ENCODE data around the gene BCAM.
"Not testable (repeated sequence)": the region's sequence is repeated elsewhere in the genome, so short reads cannot be mapped to it uniquely, and the experiment has no call there.

BCAM gene

DNA sequence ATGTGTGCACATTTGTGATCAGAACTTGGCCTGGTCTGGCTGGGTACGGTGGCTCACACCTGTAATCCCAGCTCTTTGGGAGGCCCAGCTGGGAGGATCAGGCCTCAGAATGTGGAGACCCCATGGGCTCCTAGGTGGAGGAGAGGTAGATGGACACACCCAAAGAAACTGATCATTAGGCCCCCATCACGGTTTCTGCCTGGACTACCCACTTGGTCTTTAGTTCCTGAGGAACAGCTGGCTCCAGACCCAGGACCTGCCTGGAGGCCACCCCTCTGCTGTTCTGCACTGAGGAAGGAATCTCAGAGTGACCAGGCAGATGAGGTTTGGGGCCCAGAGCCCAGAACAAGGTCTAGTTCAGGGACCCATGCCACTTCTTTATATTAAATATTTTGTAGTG is 29.8 kb upstream of the BCAM start:
- H3K27ac Mint-ChIP-seq, result no peak overlapping the region
- H3K36me3 Mint-ChIP-seq, result no peaks in the 10 kb centered on the region
- no peak overlapping the region for H3K4me3 Mint-ChIP-seq
- H3K4me1 Mint-ChIP-seq, result peaks cover under 1% of the 10 kb centered on the region
- ATAC-seq (ENCODE audit: low read depth), result no peak
- H3K9me3 Mint-ChIP-seq, result no peaks in the 10 kb centered on the region
- peaks cover 9% of the 10 kb centered on the region for H3K27me3 Mint-ChIP-seq
- no peak for DNase-seq (ENCODE audit: low spot score in 2 of 2)

DNA sequence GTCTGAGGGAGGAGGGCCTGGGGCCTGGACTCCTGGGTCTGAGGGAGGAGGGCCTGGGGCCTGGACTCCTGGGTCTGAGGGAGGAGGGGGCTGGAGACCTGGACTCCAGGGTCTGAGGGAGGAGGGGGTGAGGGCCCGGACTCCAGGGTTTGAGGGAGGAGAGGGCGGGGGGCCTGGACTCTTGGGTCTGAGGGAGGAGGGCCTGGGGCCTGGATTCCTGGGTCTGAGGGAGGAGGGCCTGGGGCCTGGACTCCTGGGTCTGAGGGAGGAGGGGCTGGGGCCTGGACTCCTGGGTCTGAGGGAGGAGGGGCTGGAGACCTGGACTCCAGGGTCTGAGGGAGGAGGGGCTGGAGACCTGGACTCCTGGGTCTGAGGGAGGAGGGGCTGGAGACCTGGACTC is 27.2 kb upstream of the BCAM start:
- H3K4me1 Mint-ChIP-seq; H3K36me3 Mint-ChIP-seq; H3K27ac Mint-ChIP-seq; DNase-seq (ENCODE audit: low spot score in 2 of 2); H3K9me3 Mint-ChIP-seq; H3K4me3 Mint-ChIP-seq; ATAC-seq (ENCODE audit: low read depth): not testable (repeated sequence)
- peaks cover 12% of the 10 kb centered on the region for H3K27me3 Mint-ChIP-seq

DNA sequence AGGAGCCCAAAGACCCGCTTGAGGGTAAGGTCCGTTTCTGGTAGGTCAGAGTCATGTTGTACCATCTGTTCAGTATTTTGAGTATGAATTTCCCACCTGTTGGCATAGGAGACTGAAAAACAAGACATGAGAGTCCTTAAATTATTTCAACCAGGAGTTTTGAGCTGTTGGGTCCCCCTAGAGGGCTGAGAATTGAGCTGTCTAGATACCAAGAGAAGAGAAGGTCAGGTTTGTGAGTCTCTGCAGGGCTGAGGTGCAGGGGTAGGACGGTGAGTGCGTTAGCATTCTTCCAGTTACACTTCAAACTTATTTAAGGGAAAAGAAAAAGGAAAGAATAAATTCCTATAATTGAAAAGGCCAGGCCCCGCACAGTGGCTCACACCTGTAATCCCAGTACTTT is 26.2 kb upstream of the BCAM start:
- ATAC-seq (ENCODE audit: low read depth) (no peak), DNase-seq (ENCODE audit: low spot score in 2 of 2) (no peak)
- Mint-ChIP-seq H3K4me3 (no peak overlapping the region), H3K9me3 (no peaks in the 10 kb centered on the region), H3K36me3 (no peaks in the 10 kb centered on the region), H3K27ac (no peak overlapping the region), H3K27me3 (peaks cover 12% of the 10 kb centered on the region), H3K4me1 (peaks cover 4% of the 10 kb centered on the region)

GRCh38 chr19:44783545-44783944 is 25.4 kb upstream of the BCAM start:
- Mint-ChIP-seq H3K27ac (no peak overlapping the region), H3K4me3 (no peak overlapping the region), H3K36me3 (no peaks in the 10 kb centered on the region), H3K4me1 (peaks cover 4% of the 10 kb centered on the region), H3K9me3 (no peaks in the 10 kb centered on the region), H3K27me3 (peaks cover 12% of the 10 kb centered on the region)
- ATAC-seq (ENCODE audit: low read depth) (no peak), DNase-seq (ENCODE audit: low spot score in 2 of 2) (no peak)

- no peaks in the 10 kb centered on the region for H3K9me3 Mint-ChIP-seq
- no peak for ATAC-seq (ENCODE audit: low read depth)
- H3K27ac Mint-ChIP-seq, result no peak overlapping the region
- no peak overlapping the region for H3K4me3 Mint-ChIP-seq
- no peak for DNase-seq (ENCODE audit: low spot score in 2 of 2)
- peaks cover 9% of the 10 kb centered on the region for H3K27me3 Mint-ChIP-seq
- H3K4me1 Mint-ChIP-seq, result peaks cover 4% of the 10 kb centered on the region
- H3K36me3 Mint-ChIP-seq, result no peaks in the 10 kb centered on the region
Observed at GRCh38 chr19:44785271-44785670, 23.6 kb upstream of the BCAM start.

- Mint-ChIP-seq H3K36me3 (no peaks in the 10 kb centered on the region), H3K27me3 (peaks cover 9% of the 10 kb centered on the region), H3K9me3 (no peaks in the 10 kb centered on the region), H3K27ac (no peak overlapping the region), H3K4me3 (no peak overlapping the region), H3K4me1 (peaks cover 4% of the 10 kb centered on the region)
- ATAC-seq (ENCODE audit: low read depth), result no peak
- DNase-seq (ENCODE audit: low spot score in 2 of 2), result no peak
Observed at GRCh38 chr19:44785993-44786392, 22.9 kb upstream of the BCAM start.

- no peak overlapping the region for H3K27ac Mint-ChIP-seq
- ATAC-seq (ENCODE audit: low read depth) (no peak), DNase-seq (ENCODE audit: low spot score in 2 of 2) (no peak)
- no peaks in the 10 kb centered on the region for H3K36me3 Mint-ChIP-seq
- H3K4me3 Mint-ChIP-seq, result no peak overlapping the region
- peaks cover 4% of the 10 kb centered on the region for H3K4me1 Mint-ChIP-seq
- H3K9me3 Mint-ChIP-seq, result no peaks in the 10 kb centered on the region
- peaks cover 13% of the 10 kb centered on the region for H3K27me3 Mint-ChIP-seq
Observed at GRCh38 chr19:44788971-44789370, 19.9 kb upstream of the BCAM start.

DNA sequence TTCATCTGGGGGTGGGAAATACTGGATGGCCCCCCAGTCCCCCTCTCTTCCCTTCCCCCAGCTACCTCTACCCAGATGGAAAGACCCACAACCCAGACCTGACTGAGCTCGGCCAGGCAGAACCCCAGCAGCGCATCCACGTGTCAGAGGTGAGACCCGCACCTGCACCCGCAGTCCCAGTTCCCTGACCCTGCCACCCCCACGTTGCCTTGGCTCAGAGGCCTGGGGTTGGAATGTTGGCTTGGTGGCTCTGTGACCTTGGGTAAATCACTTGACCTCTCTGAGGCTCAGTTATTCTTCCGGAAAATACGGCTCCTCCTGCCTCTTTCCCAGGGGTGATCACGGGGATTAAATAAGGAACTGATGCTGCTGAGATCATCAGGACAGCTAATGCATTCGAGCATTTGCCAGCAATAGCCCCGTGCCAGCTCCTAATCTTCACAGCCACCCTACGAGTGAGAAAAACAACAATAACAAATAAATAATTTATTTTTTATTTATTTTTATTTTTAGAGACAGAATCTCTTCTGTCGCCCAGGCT is 18.9 kb upstream of the BCAM start:
- Mint-ChIP-seq H3K4me3 (no peak overlapping the region), H3K4me1 (no peaks in the 10 kb centered on the region), H3K36me3 (no peaks in the 10 kb centered on the region), H3K27ac (no peak overlapping the region), H3K9me3 (no peaks in the 10 kb centered on the region), H3K27me3 (peaks cover 13% of the 10 kb centered on the region)
- DNase-seq (ENCODE audit: low spot score in 2 of 2) (no peak), ATAC-seq (ENCODE audit: low read depth) (no peak)

GRCh38 chr19:44792281-44792680 is 16.6 kb upstream of the BCAM start:
- peak; percentile 83 for ATAC-seq (ENCODE audit: low read depth)
- no peak for DNase-seq (ENCODE audit: low spot score in 2 of 2)

GRCh38 chr19:44794610-44795009 is 14.3 kb upstream of the BCAM start:
- H3K27me3 Mint-ChIP-seq, result peaks cover 21% of the 10 kb centered on the region
- DNase-seq (ENCODE audit: low spot score in 2 of 2) (no peak), ATAC-seq (ENCODE audit: low read depth) (no peak)
- no peaks in the 10 kb centered on the region for H3K9me3 Mint-ChIP-seq
- H3K4me1 Mint-ChIP-seq, result peaks cover 3% of the 10 kb centered on the region
- H3K36me3 Mint-ChIP-seq, result no peaks in the 10 kb centered on the region
- H3K4me3 Mint-ChIP-seq, result no peak overlapping the region
- no peak overlapping the region for H3K27ac Mint-ChIP-seq

More at GRCh38 chr19:44792281-44792680, 16.6 kb upstream of the BCAM start:
- no peaks in the 10 kb centered on the region for H3K36me3 Mint-ChIP-seq
- no peaks in the 10 kb centered on the region for H3K9me3 Mint-ChIP-seq
- H3K4me3 Mint-ChIP-seq, result no peak overlapping the region
- H3K4me1 Mint-ChIP-seq, result peaks cover 3% of the 10 kb centered on the region
- no peak overlapping the region for H3K27ac Mint-ChIP-seq
- peaks cover 16% of the 10 kb centered on the region for H3K27me3 Mint-ChIP-seq

GRCh38 chr19:44795398-44795987 is 13.4 kb upstream of the BCAM start:
- no peaks in the 10 kb centered on the region for H3K9me3 Mint-ChIP-seq
- peaks cover 21% of the 10 kb centered on the region for H3K27me3 Mint-ChIP-seq
- H3K4me3 Mint-ChIP-seq, result no peak overlapping the region
- H3K4me1 Mint-ChIP-seq, result peaks cover 6% of the 10 kb centered on the region
- H3K36me3 Mint-ChIP-seq, result no peaks in the 10 kb centered on the region
- no peak for ATAC-seq (ENCODE audit: low read depth)
- H3K27ac Mint-ChIP-seq, result no peak overlapping the region
- DNase-seq (ENCODE audit: low spot score in 2 of 2), result no peak

- Mint-ChIP-seq H3K27ac (no peak overlapping the region), H3K4me3 (no peak overlapping the region), H3K9me3 (no peaks in the 10 kb centered on the region), H3K36me3 (no peaks in the 10 kb centered on the region), H3K4me1 (peaks cover 6% of the 10 kb centered on the region), H3K27me3 (peaks cover 21% of the 10 kb centered on the region)
- no peak for DNase-seq (ENCODE audit: low spot score in 2 of 2)
- ATAC-seq (ENCODE audit: low read depth), result no peak
Observed at GRCh38 chr19:44796701-44797115, 12.2 kb upstream of the BCAM start.

GRCh38 chr19:44799627-44800346 is 9.1 kb upstream of the BCAM start:
- H3K27me3 Mint-ChIP-seq, result peaks cover 15% of the 10 kb centered on the region
- no peak overlapping the region for H3K27ac Mint-ChIP-seq
- DNase-seq (ENCODE audit: low spot score in 2 of 2) (no peak), ATAC-seq (ENCODE audit: low read depth) (no peak)
- no peaks in the 10 kb centered on the region for H3K36me3 Mint-ChIP-seq
- H3K4me1 Mint-ChIP-seq, result peaks cover 6% of the 10 kb centered on the region
- H3K9me3 Mint-ChIP-seq, result peaks cover 2% of the 10 kb centered on the region
- no peak overlapping the region for H3K4me3 Mint-ChIP-seq

- Mint-ChIP-seq H3K27me3 (peaks cover 15% of the 10 kb centered on the region), H3K27ac (no peak overlapping the region), H3K4me3 (no peak overlapping the region), H3K36me3 (no peaks in the 10 kb centered on the region), H3K9me3 (peaks cover 2% of the 10 kb centered on the region), H3K4me1 (peaks cover 6% of the 10 kb centered on the region)
- peak; percentile 98 for ATAC-seq (ENCODE audit: low read depth)
- peak; percentile 71 to 73 for DNase-seq (ENCODE audit: low spot score in 2 of 2)
Observed at GRCh38 chr19:44800461-44800860, 8.4 kb upstream of the BCAM start.
